Erythroblast (primary cell): Measurements from ENCODE around the gene TRAPPC12.

ENCODE experiments used
- GATA1 ChIP-seq: IDR thresholded peaks from 2 replicates; pipeline ENCODE4 v1.6.1; 2011; ENCODE audit warnings: low read depth, mild to moderate bottlenecking, control low read depth, low read length, moderate library complexity
- POLR2A ChIP-seq: IDR thresholded peaks from 2 replicates; pipeline ENCODE4 v1.6.1; 2011; ENCODE audit warnings: mild to moderate bottlenecking, low read length

- TF ChIP-seq POLR2A: no peak
- TF ChIP-seq GATA1: no peak
Measured at GRCh38 chr2:3342324-3342723, 37.2 kb upstream of the TRAPPC12 start.
